Measurements from ENCODE around the gene FBXL17. TPM values are rescaled to one million over a fixed set of nuclear protein-coding genes. Genes with fewer than 3 reads are reported as not detected.

FBXL17 gene
- total RNA-seq, 1 donor from 2014 or later, result 4.2 TPM

GRCh38 chr5:108271127-108271526 lies 110.8 kb downstream of the FBXL17 start:
- TF ChIP-seq CTCF (conservative IDR thresholded peaks at IDR 0.05; ENCODE audit: low read depth, low read length), result no peak
- no peak for DNase-seq (ENCODE audit: low read depth)
- H3K4me3 ChIP-seq (ENCODE audit: low read depth, low read length), result no peak overlapping the region

GRCh38 chr5:108266242-108266641 lies 115.7 kb downstream of the FBXL17 start:
- no peak for DNase-seq (ENCODE audit: low read depth)
- no peak overlapping the region for H3K4me3 ChIP-seq (ENCODE audit: low read depth, low read length)
- no peak for TF ChIP-seq CTCF (conservative IDR thresholded peaks at IDR 0.05; ENCODE audit: low read depth, low read length)

GRCh38 chr5:108264533-108264932 lies 117.4 kb downstream of the FBXL17 start:
- no peak overlapping the region for H3K4me3 ChIP-seq (ENCODE audit: low read depth, low read length)

GRCh38 chr5:108263338-108263737 lies 118.6 kb downstream of the FBXL17 start:
- no peak for TF ChIP-seq CTCF (conservative IDR thresholded peaks at IDR 0.05; ENCODE audit: low read depth, low read length)

More at GRCh38 chr5:108264533-108264932, 117.4 kb downstream of the FBXL17 start:
- no peak for DNase-seq (ENCODE audit: low read depth)
- no peak for TF ChIP-seq CTCF (conservative IDR thresholded peaks at IDR 0.05; ENCODE audit: low read depth, low read length)

GRCh38 chr5:108260858-108261170 lies 121.1 kb downstream of the FBXL17 start:
- DNase-seq (ENCODE audit: low read depth), result no peak
- H3K4me3 ChIP-seq (ENCODE audit: low read depth, low read length), result no peak overlapping the region
- TF ChIP-seq CTCF (conservative IDR thresholded peaks at IDR 0.05; ENCODE audit: low read depth, low read length), result no peak

More at GRCh38 chr5:108263338-108263737, 118.6 kb downstream of the FBXL17 start:
- H3K4me3 ChIP-seq (ENCODE audit: low read depth, low read length), result no peak overlapping the region
- no peak for DNase-seq (ENCODE audit: low read depth)

GRCh38 chr5:108260117-108260857 lies 121.6 kb downstream of the FBXL17 start:
- TF ChIP-seq CTCF (conservative IDR thresholded peaks at IDR 0.05; ENCODE audit: low read depth, low read length), result peak; percentile 100
- H3K4me3 ChIP-seq (ENCODE audit: low read depth, low read length), result no peak overlapping the region
- DNase-seq (ENCODE audit: low read depth), result peak; percentile 40

GRCh38 chr5:108259306-108259705 lies 122.6 kb downstream of the FBXL17 start:
- TF ChIP-seq CTCF (conservative IDR thresholded peaks at IDR 0.05; ENCODE audit: low read depth, low read length), result no peak
- DNase-seq (ENCODE audit: low read depth), result no peak
- no peak overlapping the region for H3K4me3 ChIP-seq (ENCODE audit: low read depth, low read length)

Measured in epithelial cell of proximal tubule (primary cell).